Breast epithelium (tissue), 3 donors: Measurements from ENCODE around the gene PLXNC1.

Source experiments
- CTCF ChIP-seq, 3 donors: fragments of 450-650 bp; IDR thresholded peaks; one replicate each; pipeline ENCODE4 v1.5.1; 2016 to 2017; ENCODE audit warnings: antibody characterized with exemption in 3 of 3, mild to moderate bottlenecking in 3 of 3, moderate library complexity in 3 of 3
- POLR2A ChIP-seq: fragments of 450-650 bp; IDR thresholded peaks from one replicate; pipeline ENCODE4 v1.6.1; 2016; ENCODE audit warnings: antibody characterized with exemption, mild to moderate bottlenecking, moderate library complexity
- POLR2AphosphoS5 ChIP-seq, 3 donors: sonication (generic); formaldehyde crosslinking; IDR thresholded peaks; one replicate each; pipeline ENCODE4 v1.6.1; 2017; ENCODE audit warnings: antibody characterized with exemption in 3 of 3

- TF ChIP-seq CTCF (IDR thresholded peaks at IDR 0.05) = no peak
- TF ChIP-seq POLR2AphosphoS5 (IDR thresholded peaks at IDR 0.05) = no peak
- TF ChIP-seq POLR2A = no peak
These were observed 54.8 kb downstream of the PLXNC1 start for GRCh38 chr12:94203181-94203546.
